GM06990 (cell line): ENCODE data around the gene ASB18.
"Not testable (repeated sequence)": the region's sequence is repeated elsewhere in the genome, so short reads cannot be mapped to it uniquely, and the experiment has no call there.

Source experiments
- DNase-seq: peaks from one replicate; pipeline ENCODE4 v3.0.0-alpha.2; 2011; ENCODE audit not compliant: insufficient read length; ENCODE audit errors: extremely low read depth
- H3K27me3 ChIP-seq: replicated peaks from 2 replicates; pipeline ENCODE4 v1.6.0; 2011; ENCODE audit warnings: low read length; ENCODE audit not compliant: control insufficient read depth, insufficient read depth
- H3K36me3 ChIP-seq: 2 replicates; pipeline ENCODE4 v1.5.1; 2011; ENCODE audit warnings: low read length; ENCODE audit not compliant: control insufficient read depth, insufficient read depth
- H3K4me3 ChIP-seq: replicated peaks from 2 replicates; pipeline ENCODE4 v1.5.1; 2011; ENCODE audit warnings: low read depth, mild to moderate bottlenecking, control low read depth, low read length
- CTCF ChIP-seq: IDR thresholded peaks from 2 replicates; pipeline ENCODE4 v1.5.1; 2011; ENCODE audit warnings: low read length, control low read depth, mild to moderate bottlenecking, inconsistent platforms; ENCODE audit not compliant: insufficient read depth, poor library complexity, severe bottlenecking

ASB18 gene

GRCh38 chr2:236290742-236291425 is 26.7 kb upstream of the ASB18 start:
- Histone ChIP-seq H3K27me3 (no peaks in the 10 kb centered on the region; the same call in 1 of the 2 replicates), H3K36me3 (no peaks in the 10 kb centered on the region), H3K4me3 (no peak overlapping the region)
- DNase-seq, result no peak
- no peak for TF ChIP-seq CTCF

GRCh38 chr2:236289766-236290462 is 25.7 kb upstream of the ASB18 start:
- no peak for TF ChIP-seq CTCF
- no peak overlapping the region for H3K4me3 ChIP-seq
- DNase-seq, result no peak
- no peaks in the 10 kb centered on the region; the same call in 1 of the 2 replicates for H3K27me3 ChIP-seq
- no peaks in the 10 kb centered on the region for H3K36me3 ChIP-seq

DNA sequence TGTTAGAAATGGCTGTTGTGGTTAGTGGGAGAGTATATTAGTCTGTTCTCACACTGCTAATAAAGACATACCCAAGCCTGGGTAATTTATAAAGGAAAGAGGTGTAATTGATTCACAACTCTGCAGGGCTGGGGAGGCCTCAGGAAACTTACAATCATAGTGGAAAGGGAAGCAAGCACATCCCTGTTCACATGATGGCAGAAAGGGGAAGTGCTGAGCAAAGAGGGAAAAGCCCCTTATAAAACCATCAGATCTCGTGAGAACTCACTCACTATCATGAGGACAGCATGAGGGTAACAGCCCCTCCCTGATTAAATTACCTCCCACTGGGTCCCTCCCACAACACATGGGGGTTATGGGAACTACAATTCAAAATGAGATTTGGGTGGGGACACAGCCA is 24.2 kb upstream of the ASB18 start:
- H3K27me3 ChIP-seq, H3K4me3 ChIP-seq, DNase-seq, H3K36me3 ChIP-seq: not testable (repeated sequence)

DNA sequence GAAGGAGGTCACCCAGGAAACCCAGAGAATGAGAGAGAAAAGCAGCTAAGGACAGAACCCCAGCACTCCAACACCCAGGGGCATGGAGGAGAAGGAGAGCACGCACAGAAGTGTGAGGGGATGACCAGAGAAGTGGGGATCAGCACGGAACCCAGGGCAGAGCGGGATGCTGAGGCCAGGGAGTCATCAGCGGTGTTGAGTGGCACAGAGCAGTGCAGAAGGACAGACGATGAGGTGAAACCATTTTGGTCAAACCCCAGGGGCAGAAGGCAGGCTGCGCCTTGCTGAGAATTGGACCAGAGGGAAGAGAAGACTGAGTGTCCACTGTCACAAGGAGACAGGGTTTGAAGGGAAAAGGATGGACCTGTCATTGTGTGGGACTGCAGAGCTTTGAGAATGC is 23.4 kb upstream of the ASB18 start:
- no peak for TF ChIP-seq CTCF
- Histone ChIP-seq H3K4me3 (no peak overlapping the region), H3K27me3 (no peaks in the 10 kb centered on the region), H3K36me3 (no peaks in the 10 kb centered on the region)
- no peak for DNase-seq

DNA sequence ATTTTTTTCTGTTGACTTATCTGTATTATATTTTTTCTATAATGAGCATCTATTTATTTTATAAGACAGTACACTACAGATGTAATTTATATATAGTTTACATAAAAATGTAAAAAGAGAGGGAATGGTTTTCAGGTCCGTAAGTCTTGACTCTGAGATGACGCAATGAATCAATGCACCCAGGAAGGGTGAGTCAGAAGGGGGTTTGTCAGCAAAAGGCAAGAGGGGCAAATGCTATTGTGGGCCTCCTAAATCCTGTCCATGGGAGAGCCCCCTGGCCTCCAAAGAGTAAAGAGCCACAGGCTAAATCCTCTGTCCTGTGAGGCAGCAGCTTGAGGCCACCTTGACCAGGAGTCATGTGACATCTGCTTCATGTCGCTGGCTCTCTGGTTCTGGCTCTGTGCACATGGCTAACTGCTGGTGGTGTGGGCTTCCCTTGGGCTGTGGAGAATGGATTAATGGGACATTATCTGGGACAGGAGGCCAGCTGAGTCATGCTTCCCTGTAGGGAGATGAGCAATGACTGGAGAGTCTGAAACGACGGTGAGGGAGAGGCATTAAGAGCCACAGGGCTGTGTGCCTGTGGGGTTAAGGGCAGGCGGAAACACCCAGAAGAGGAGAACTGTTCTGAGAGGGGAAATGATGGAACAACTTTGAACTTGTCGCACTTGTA is 22.8 kb upstream of the ASB18 start:
- H3K36me3 ChIP-seq, result no peaks in the 10 kb centered on the region
- H3K4me3 ChIP-seq, result no peak overlapping the region
- TF ChIP-seq CTCF, result no peak
- no peaks in the 10 kb centered on the region for H3K27me3 ChIP-seq
- DNase-seq, result no peak

- no peaks in the 10 kb centered on the region for H3K27me3 ChIP-seq
- no peak overlapping the region for H3K4me3 ChIP-seq
- no peaks in the 10 kb centered on the region for H3K36me3 ChIP-seq
- DNase-seq, result no peak
- TF ChIP-seq CTCF, result no peak
Observed at GRCh38 chr2:236284208-236284607, 20.0 kb upstream of the ASB18 start.
